HepG2 (cell line): ENCODE measurements around the gene GRIN3B. TPM values are rescaled to one million over a fixed set of nuclear protein-coding genes. Genes with fewer than 3 reads are reported as not detected.

ENCODE experiments used
- CAMTA2 ChIP-seq: sonication (generic); formaldehyde crosslinking; IDR thresholded peaks from 2 replicates; pipeline ENCODE4 v1.4.0; 2020; ENCODE audit warnings: mild to moderate bottlenecking, missing genetic modification reagents, borderline replicate concordance
- CBX1 ChIP-seq: IDR thresholded peaks from one replicate; pipeline ENCODE4 v1.6.1; 2016; ENCODE audit warnings: antibody characterized with exemption, low read depth
- NCOR1 ChIP-seq: fragments of 200-600 bp; sonication (generic); IDR thresholded peaks from 2 replicates; pipeline ENCODE4 v1.7.0; 2017; ENCODE audit warnings: antibody characterized with exemption, low read length, borderline replicate concordance
- ZBTB44 ChIP-seq: sonication (generic); formaldehyde crosslinking; IDR thresholded peaks from 2 replicates; pipeline ENCODE4 v1.4.0; 2020; ENCODE audit warnings: missing genetic modification reagents
- ZFX ChIP-seq: sonication (generic); formaldehyde crosslinking; IDR thresholded peaks from 2 replicates; pipeline ENCODE4 v1.4.0; 2020; ENCODE audit warnings: mild to moderate bottlenecking, low read depth, missing genetic modification reagents, moderate library complexity
- ZNF333 ChIP-seq: sonication (generic); formaldehyde crosslinking; IDR thresholded peaks from 2 replicates; pipeline ENCODE4 v1.4.0; 2020; ENCODE audit warnings: mild to moderate bottlenecking, missing genetic modification reagents, borderline replicate concordance
- ZNF501 ChIP-seq: sonication (generic); formaldehyde crosslinking; IDR thresholded peaks from 2 replicates; pipeline ENCODE4 v1.5.1; 2020; ENCODE audit warnings: mild to moderate bottlenecking, moderate library complexity, missing genetic modification reagents
- ZNF761 ChIP-seq: sonication (generic); formaldehyde crosslinking; conservative IDR thresholded peaks from 2 replicates; pipeline ENCODE4 v1.4.0; 2020; ENCODE audit warnings: mild to moderate bottlenecking, missing genetic modification reagents
- ZNF780A ChIP-seq: sonication (generic); formaldehyde crosslinking; IDR thresholded peaks from 2 replicates; pipeline ENCODE4 v1.8.0; 2022; ENCODE audit warnings: mild to moderate bottlenecking, missing genetic modification reagents, moderate library complexity
- ZNF816 ChIP-seq: sonication (generic); formaldehyde crosslinking; IDR thresholded peaks from 2 replicates; pipeline ENCODE4 v1.8.0; 2022; ENCODE audit warnings: missing genetic modification reagents, mild to moderate bottlenecking, borderline replicate concordance
- ZNF850 ChIP-seq: sonication (generic); formaldehyde crosslinking; conservative IDR thresholded peaks from 2 replicates; pipeline ENCODE4 v1.9.0; 2021; ENCODE audit warnings: mild to moderate bottlenecking, missing genetic modification reagents
- polyA plus RNA-seq, 8 experiments: library from polyadenylated mRNA; depleted of rRNA in 3 of 8; stranded (reverse) in 7 of 8; unstranded in 1 of 8; fragments of >200 nt; fragmentation: Illumina TruSeq in 4 of 8; extraction: Trizol in 4 of 8; gene quantifications; 2 replicates each; pipeline versions ENCODE4 v1.2.1 to v1.2.3, GENCODE V29; 2011 to 2016; ENCODE audit warnings: low read depth in 4 of 8, missing spikeins in 1 of 8, mixed read lengths in 1 of 8; ENCODE audit not compliant: insufficient read depth in 1 of 8
- total RNA-seq, 5 experiments: library from RNA; depleted of rRNA; stranded (reverse); fragments of >200 nt; fragmentation: Illumina TruSeq; extraction: Trizol; gene quantifications; 2 replicates each; pipeline ENCODE4 v1.2.3, GENCODE V29; 2016; ENCODE audit warnings: low read depth in 1 of 5
- TF ChIP-seq, protein P1 (sequence below): IDR thresholded peaks from 2 replicates; pipeline ENCODE4 v1.6.1; 2016
- TF ChIP-seq, protein P2 (sequence below): sonication (generic); formaldehyde crosslinking; IDR thresholded peaks from 2 replicates; pipeline ENCODE4 v1.5.0; 2020; ENCODE audit warnings: missing genetic modification reagents
- TF ChIP-seq, protein P3 (sequence below): IDR thresholded peaks from 2 replicates; pipeline ENCODE4 v1.6.1; 2016; ENCODE audit warnings: low read depth, control low read depth
- TF ChIP-seq, protein P4 (sequence below): sonication (generic); formaldehyde crosslinking; IDR thresholded peaks from 2 replicates; pipeline ENCODE4 v1.4.0; 2020; ENCODE audit warnings: missing genetic modification reagents, borderline replicate concordance
- TF ChIP-seq, protein P5 (sequence below): sonication (generic); formaldehyde crosslinking; IDR thresholded peaks from 2 replicates; pipeline ENCODE4 v1.8.0; 2022; ENCODE audit warnings: missing genetic modification reagents, mild to moderate bottlenecking, borderline replicate concordance

GRIN3B gene
- total and polyA plus RNA-seq, 2 of the 13 experiments (the other 11 are each of a cell fraction or from before 2014, with no cell fraction given): 0.07 to 0.20 TPM

DNA sequence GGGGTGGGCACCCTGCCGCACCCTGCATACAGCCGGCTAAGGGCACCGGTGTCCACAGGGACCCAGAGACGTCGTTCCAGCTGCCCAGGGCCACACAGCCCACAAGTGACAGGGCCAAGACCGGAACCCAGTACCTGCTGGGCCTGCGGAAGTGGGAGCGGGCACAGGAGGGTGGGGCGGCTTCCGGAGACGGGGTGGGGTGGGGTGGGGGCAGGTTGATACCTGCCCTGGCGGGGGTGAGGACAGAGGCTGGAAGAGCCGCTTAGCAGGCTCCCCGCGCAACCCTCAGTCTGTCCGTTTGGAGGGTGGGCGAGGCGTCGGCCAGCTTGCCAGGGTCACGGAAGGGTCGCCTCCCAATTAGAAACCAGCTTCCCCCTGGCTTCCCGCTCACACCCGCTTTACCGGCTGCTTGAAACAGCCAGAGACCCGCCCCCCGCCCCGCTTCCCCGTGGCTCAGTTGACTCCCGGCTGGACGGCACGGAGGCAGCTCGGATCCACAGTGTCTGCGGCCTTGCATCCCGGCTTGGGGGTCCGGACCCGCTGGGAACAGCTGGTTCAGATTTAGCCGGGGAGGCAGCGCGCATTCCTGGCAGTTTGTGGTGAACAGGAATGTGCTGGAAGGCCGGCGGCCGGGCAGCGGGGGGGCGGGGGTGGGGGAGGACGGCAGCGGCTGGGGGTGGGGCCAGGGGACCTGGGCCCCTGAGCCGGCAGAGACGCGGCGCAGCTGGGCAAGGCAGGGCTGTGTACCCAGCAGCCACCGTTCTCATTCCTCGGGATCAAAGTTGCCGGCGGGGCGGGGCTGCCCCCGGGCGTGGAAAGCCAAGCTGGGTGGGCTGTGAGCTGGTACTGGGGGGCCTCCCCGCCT is 28.1 kb downstream of the GRIN3B start (continued):
- TF ChIP-seq, protein P1, sequence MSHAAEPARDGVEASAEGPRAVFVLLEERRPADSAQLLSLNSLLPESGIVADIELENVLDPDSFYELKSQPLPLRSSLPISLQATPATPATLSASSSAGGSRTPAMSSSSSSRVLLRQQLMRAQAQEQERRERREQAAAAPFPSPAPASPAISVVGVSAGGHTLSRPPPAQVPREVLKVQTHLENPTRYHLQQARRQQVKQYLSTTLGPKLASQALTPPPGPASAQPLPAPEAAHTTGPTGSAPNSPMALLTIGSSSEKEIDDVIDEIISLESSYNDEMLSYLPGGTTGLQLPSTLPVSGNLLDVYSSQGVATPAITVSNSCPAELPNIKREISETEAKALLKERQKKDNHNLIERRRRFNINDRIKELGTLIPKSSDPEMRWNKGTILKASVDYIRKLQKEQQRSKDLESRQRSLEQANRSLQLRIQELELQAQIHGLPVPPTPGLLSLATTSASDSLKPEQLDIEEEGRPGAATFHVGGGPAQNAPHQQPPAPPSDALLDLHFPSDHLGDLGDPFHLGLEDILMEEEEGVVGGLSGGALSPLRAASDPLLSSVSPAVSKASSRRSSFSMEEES (CRISPR knock-in tag): no peak
- TF ChIP-seq ZNF816 (no peak), CAMTA2 (no peak), ZFX (0 out of 2 replicates have a peak, but pooled peaks have one; percentile 57), CBX1 (no peak), NCOR1 (no peak), ZNF501 (no peak), ZNF780A (CRISPR knock-in tag) (no peak), ZNF333 (CRISPR knock-in tag) (no peak), ZNF761 (no peak), ZBTB44 (CRISPR knock-in tag) (no peak), ZNF850 (no peak)
- TF ChIP-seq, protein P2, sequence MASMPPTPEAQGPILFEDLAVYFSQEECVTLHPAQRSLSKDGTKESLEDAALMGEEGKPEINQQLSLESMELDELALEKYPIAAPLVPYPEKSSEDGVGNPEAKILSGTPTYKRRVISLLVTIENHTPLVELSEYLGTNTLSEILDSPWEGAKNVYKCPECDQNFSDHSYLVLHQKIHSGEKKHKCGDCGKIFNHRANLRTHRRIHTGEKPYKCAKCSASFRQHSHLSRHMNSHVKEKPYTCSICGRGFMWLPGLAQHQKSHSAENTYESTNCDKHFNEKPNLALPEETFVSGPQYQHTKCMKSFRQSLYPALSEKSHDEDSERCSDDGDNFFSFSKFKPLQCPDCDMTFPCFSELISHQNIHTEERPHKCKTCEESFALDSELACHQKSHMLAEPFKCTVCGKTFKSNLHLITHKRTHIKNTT (CRISPR knock-in tag): no peak
- TF ChIP-seq, protein P3, sequence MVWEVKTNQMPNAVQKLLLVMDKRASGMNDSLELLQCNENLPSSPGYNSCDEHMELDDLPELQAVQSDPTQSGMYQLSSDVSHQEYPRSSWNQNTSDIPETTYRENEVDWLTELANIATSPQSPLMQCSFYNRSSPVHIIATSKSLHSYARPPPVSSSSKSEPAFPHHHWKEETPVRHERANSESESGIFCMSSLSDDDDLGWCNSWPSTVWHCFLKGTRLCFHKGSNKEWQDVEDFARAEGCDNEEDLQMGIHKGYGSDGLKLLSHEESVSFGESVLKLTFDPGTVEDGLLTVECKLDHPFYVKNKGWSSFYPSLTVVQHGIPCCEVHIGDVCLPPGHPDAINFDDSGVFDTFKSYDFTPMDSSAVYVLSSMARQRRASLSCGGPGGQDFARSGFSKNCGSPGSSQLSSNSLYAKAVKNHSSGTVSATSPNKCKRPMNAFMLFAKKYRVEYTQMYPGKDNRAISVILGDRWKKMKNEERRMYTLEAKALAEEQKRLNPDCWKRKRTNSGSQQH (CRISPR knock-in tag): no peak
- TF ChIP-seq, protein P4, sequence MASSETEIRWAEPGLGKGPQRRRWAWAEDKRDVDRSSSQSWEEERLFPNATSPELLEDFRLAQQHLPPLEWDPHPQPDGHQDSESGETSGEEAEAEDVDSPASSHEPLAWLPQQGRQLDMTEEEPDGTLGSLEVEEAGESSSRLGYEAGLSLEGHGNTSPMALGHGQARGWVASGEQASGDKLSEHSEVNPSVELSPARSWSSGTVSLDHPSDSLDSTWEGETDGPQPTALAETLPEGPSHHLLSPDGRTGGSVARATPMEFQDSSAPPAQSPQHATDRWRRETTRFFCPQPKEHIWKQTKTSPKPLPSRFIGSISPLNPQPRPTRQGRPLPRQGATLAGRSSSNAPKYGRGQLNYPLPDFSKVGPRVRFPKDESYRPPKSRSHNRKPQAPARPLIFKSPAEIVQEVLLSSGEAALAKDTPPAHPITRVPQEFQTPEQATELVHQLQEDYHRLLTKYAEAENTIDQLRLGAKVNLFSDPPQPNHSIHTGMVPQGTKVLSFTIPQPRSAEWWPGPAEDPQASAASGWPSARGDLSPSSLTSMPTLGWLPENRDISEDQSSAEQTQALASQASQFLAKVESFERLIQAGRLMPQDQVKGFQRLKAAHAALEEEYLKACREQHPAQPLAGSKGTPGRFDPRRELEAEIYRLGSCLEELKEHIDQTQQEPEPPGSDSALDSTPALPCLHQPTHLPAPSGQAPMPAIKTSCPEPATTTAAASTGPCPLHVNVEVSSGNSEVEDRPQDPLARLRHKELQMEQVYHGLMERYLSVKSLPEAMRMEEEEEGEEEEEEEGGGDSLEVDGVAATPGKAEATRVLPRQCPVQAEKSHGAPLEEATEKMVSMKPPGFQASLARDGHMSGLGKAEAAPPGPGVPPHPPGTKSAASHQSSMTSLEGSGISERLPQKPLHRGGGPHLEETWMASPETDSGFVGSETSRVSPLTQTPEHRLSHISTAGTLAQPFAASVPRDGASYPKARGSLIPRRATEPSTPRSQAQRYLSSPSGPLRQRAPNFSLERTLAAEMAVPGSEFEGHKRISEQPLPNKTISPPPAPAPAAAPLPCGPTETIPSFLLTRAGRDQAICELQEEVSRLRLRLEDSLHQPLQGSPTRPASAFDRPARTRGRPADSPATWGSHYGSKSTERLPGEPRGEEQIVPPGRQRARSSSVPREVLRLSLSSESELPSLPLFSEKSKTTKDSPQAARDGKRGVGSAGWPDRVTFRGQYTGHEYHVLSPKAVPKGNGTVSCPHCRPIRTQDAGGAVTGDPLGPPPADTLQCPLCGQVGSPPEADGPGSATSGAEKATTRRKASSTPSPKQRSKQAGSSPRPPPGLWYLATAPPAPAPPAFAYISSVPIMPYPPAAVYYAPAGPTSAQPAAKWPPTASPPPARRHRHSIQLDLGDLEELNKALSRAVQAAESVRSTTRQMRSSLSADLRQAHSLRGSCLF (CRISPR knock-in tag): no peak
- TF ChIP-seq, protein P5, sequence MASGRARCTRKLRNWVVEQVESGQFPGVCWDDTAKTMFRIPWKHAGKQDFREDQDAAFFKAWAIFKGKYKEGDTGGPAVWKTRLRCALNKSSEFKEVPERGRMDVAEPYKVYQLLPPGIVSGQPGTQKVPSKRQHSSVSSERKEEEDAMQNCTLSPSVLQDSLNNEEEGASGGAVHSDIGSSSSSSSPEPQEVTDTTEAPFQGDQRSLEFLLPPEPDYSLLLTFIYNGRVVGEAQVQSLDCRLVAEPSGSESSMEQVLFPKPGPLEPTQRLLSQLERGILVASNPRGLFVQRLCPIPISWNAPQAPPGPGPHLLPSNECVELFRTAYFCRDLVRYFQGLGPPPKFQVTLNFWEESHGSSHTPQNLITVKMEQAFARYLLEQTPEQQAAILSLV: no peak
